Adrenal gland (tissue), 12 donors: ENCODE data around the gene CAPN2. TPM values are rescaled to one million over a fixed set of nuclear protein-coding genes. Genes with fewer than 3 reads are reported as not detected.
"Not testable (repeated sequence)": the region's sequence is repeated elsewhere in the genome, so short reads cannot be mapped to it uniquely, and the experiment has no call there.

Experiments
- DNase-seq, 7 donors: peaks; one replicate each; pipeline ENCODE4 v3.0.0-alpha.2; 2019 to 2020
- H3K27ac ChIP-seq, 5 donors: fragments of 200-600 bp; sonication (generic) in 4 of 5; 1 replicate in 3 of 5; 2 replicates in 2 of 5; pipeline versions ENCODE4 v1.5.1 to v1.8.0; 2016 to 2020; ENCODE audit warnings: mild to moderate bottlenecking in 1 of 5
- H3K27me3 ChIP-seq: fragments of 200-600 bp; 2 replicates; pipeline ENCODE4 v1.8.0; 2021
- H3K36me3 ChIP-seq, 2 donors: fragments of 200-600 bp; replicated peaks in 1 of 2; 1 replicate in 1 of 2; 2 replicates in 1 of 2; pipeline versions ENCODE4 v1.5.1 to v1.8.0; 2018 to 2022
- H3K4me1 ChIP-seq, 2 donors: fragments of 200-600 bp; replicated peaks in 1 of 2; 1 replicate in 1 of 2; 2 replicates in 1 of 2; pipeline versions ENCODE4 v1.5.1 to v1.8.0; 2018 to 2021
- H3K4me3 ChIP-seq, 4 donors: fragments of 200-600 bp; sonication (generic) in 3 of 4; one replicate each; pipeline ENCODE4 v1.5.1; 2016 to 2018
- H3K9me3 ChIP-seq, 3 donors: fragments of 200-600 bp; sonication (generic) in 1 of 3; replicated peaks in 1 of 3; 1 replicate in 2 of 3; 2 replicates in 1 of 3; pipeline versions ENCODE4 v1.5.1 to v1.8.0; 2016 to 2021
- CTCF ChIP-seq, 6 experiments: fragments of 450-650 bp in 4 of 6; fragments of 200-600 bp in 2 of 6; sonication (generic) in 1 of 6; IDR thresholded peaks; 1 replicate in 5 of 6; 2 replicates in 1 of 6; pipeline versions ENCODE4 v1.5.1 to v1.8.0; 2016 to 2021; ENCODE audit warnings: antibody characterized with exemption in 6 of 6, mild to moderate bottlenecking in 2 of 6, moderate library complexity in 1 of 6
- POLR2A ChIP-seq, 2 donors: fragments of 450-650 bp; IDR thresholded peaks; one replicate each; pipeline ENCODE4 v1.6.1; 2017; ENCODE audit warnings: antibody characterized with exemption in 2 of 2, mild to moderate bottlenecking in 2 of 2, moderate library complexity in 1 of 2
- WGBS, 4 donors: extraction: QIAGEN DNeasy Blood & Tissue Kit in 2 of 4; methylation state at CpG; one replicate each; pipeline versions ENCODE4 v1.1.5 to v1.1.7; 2013 to 2017; 5-methylcytosine and 5-hydroxymethylcytosine counted together
- intact Hi-C, 2 donors: fragments of 100-400 bp; cut with DNase I; formaldehyde crosslinking; loops; one replicate each; pipeline versions ENCODE4 v1.14.1 to v1.15.0; 2022 to 2023
- polyA plus RNA-seq, 3 donors: library from polyadenylated mRNA; stranded (reverse); fragments of 200-250 nt in 2 of 3; fragments of 350-450 nt in 1 of 3; fragmentation: Illumina TruSeq in 1 of 3; extraction: RNeasy Lipid Tissue Mini Kit (QIAGEN cat#74804) in 1 of 3; gene quantifications; one replicate each; pipeline ENCODE4 v1.2.3, GENCODE V29; 2013 to 2014
- total RNA-seq, 9 donors: library from RNA; depleted of rRNA in 4 of 9; stranded (reverse); fragments of >200 nt in 4 of 9; fragments of 120-200 nt in 1 of 9; fragmentation: NEBNext Ultra II Directional in 1 of 9; extraction: Animal tissue kit (Norgen Biotek cat#: 25700) in 1 of 9; gene quantifications; one replicate each; pipeline versions ENCODE4 v1.1.0 to v1.2.4, GENCODE V29; 2013 to 2023
- donor health status: healthy with polysubstance abuse.
- donor health status: Bipolar disorder and iron deficiency.
- donor health status: DM: yes; HTN: yes; CAD: no.
- donor health status: DM: no; HTN: no; CAD: no.
- donor health status: DM: no; HTN: no; CAD: no.
- donor health status: DM: yes; HTN: yes; CAD: no.

Gene CAPN2
- total and polyA plus RNA-seq, 12 donors = 110 to 366 (median 199) TPM

- TF ChIP-seq POLR2A (IDR thresholded peaks at IDR 0.05) (peak in 1 of 2 donors; percentile 30), CTCF (IDR thresholded peaks at IDR 0.05) (no peak)
- peak; percentile 50 to 88 (median 77) for DNase-seq
- peak overlapping the region in 4 of 5 donors; percentile 0 to 79 (median 70) for H3K27ac ChIP-seq
- H3K9me3 ChIP-seq = no peaks in the 10 kb centered on the region
- intact Hi-C loops = no loop called here
- H3K27me3 ChIP-seq = no peaks in the 10 kb centered on the region
- H3K36me3 ChIP-seq = peaks cover 0 to 6% of the 10 kb centered on the region in 2 donors
- WGBS, 4 donors = 49 to 61% (median 51%) methylated on average over 12 to 13 of the region's 13 CpGs
- no peak overlapping the region for H3K4me3 ChIP-seq
- H3K4me1 ChIP-seq = peaks cover 57 to 61% of the 10 kb centered on the region in 2 donors
Measured at GRCh38 chr1:223731133-223731770, 18.9 kb downstream of the CAPN2 start.

- Histone ChIP-seq H3K4me3 (no peak overlapping the region), H3K27me3 (no peaks in the 10 kb centered on the region), H3K27ac (peak overlapping the region in 4 of 5 donors; percentile 22 to 79 (median 70)), H3K4me1 (peaks cover 49 to 62% of the 10 kb centered on the region in 2 donors), H3K36me3 (peaks cover 0 to 6% of the 10 kb centered on the region in 2 donors), H3K9me3 (no peaks in the 10 kb centered on the region)
- intact Hi-C loops = no loop called here
- TF ChIP-seq CTCF (IDR thresholded peaks at IDR 0.05) = no peak
- no peak for TF ChIP-seq POLR2A (IDR thresholded peaks at IDR 0.05)
- WGBS, 4 donors = 45 to 54% (median 50%) methylated on average over 6 of the region's 6 CpGs
- DNase-seq = peak in 4 of 7 donors; percentile 42 to 75 (median 60)
Measured at GRCh38 chr1:223732993-223733798, 20.9 kb downstream of the CAPN2 start.

GRCh38 chr1:223733898-223734852 is 21.8 kb downstream of the CAPN2 start:
- 44 to 54% (median 47%) methylated on average over 19 to 20 of the region's 20 CpGs for WGBS, 4 donors
- Histone ChIP-seq H3K4me3 (no peak overlapping the region), H3K27me3 (no peaks in the 10 kb centered on the region), H3K36me3 (peaks cover 0 to 4% of the 10 kb centered on the region in 2 donors), H3K27ac (peak overlapping the region in 4 of 5 donors; percentile 22 to 79 (median 70)), H3K9me3 (no peaks in the 10 kb centered on the region), H3K4me1 (peaks cover 49 to 64% of the 10 kb centered on the region in 2 donors)
- peak in 4 of 7 donors; percentile 27 to 52 (median 32) for DNase-seq
- TF ChIP-seq POLR2A (IDR thresholded peaks at IDR 0.05) = no peak
- no peak for TF ChIP-seq CTCF (IDR thresholded peaks at IDR 0.05)
- intact Hi-C loops = no loop called here

GRCh38 chr1:223736638-223737037 is 24.3 kb downstream of the CAPN2 start:
- H3K27me3 ChIP-seq, H3K27ac ChIP-seq, DNase-seq, H3K9me3 ChIP-seq, H3K4me3 ChIP-seq, H3K36me3 ChIP-seq, intact Hi-C loops: not testable (repeated sequence)
- WGBS, 4 donors = 82 to 94% (median 87%) methylated on average over 5 of the region's 5 CpGs
- H3K4me1 ChIP-seq = peaks cover 37 to 50% of the 10 kb centered on the region in 2 donors
